ENCODE measurements around the gene IGFBP6. TPM values are rescaled to one million over a fixed set of nuclear protein-coding genes. Genes with fewer than 3 reads are reported as not detected.

Gene IGFBP6
- total RNA-seq, 1 donor from 2014 or later = 70.3 TPM

GRCh38 chr12:53064613-53065436, 32.6 kb upstream of the IGFBP6 start:
- H3K4me3 Mint-ChIP-seq = no peak overlapping the region
- H3K9me3 Mint-ChIP-seq = no peaks in the 10 kb centered on the region
- DNase-seq (ENCODE audit: low spot score in 2 of 2, unreplicated experiment in 2 of 2) = no peak
- peaks cover 11% of the 10 kb centered on the region for H3K36me3 Mint-ChIP-seq
- H3K27ac Mint-ChIP-seq = peak overlapping the region; percentile 4
- TF ChIP-seq CTCF (IDR thresholded peaks at IDR 0.05; ENCODE audit: unreplicated experiment) = no peak
- H3K4me1 Mint-ChIP-seq = peaks cover 37% of the 10 kb centered on the region
- H3K27me3 Mint-ChIP-seq (ENCODE audit: low read depth) = no peaks in the 10 kb centered on the region

GRCh38 chr12:53065470-53065869, 32.0 kb upstream of the IGFBP6 start:
- Mint-ChIP-seq H3K27ac (no peak overlapping the region), H3K4me3 (no peak overlapping the region), H3K4me1 (peaks cover 43% of the 10 kb centered on the region), H3K9me3 (no peaks in the 10 kb centered on the region), H3K27me3 (ENCODE audit: low read depth) (no peaks in the 10 kb centered on the region), H3K36me3 (peaks cover 11% of the 10 kb centered on the region)
- TF ChIP-seq CTCF (IDR thresholded peaks at IDR 0.05; ENCODE audit: unreplicated experiment) = no peak
- no peak for DNase-seq (ENCODE audit: low spot score in 2 of 2, unreplicated experiment in 2 of 2)

GRCh38 chr12:53065975-53066931, 31.2 kb upstream of the IGFBP6 start:
- Mint-ChIP-seq H3K27ac (peak overlapping the region; percentile 88), H3K9me3 (no peaks in the 10 kb centered on the region), H3K27me3 (ENCODE audit: low read depth) (no peaks in the 10 kb centered on the region), H3K36me3 (peaks cover 11% of the 10 kb centered on the region), H3K4me1 (peaks cover 51% of the 10 kb centered on the region), H3K4me3 (no peak overlapping the region)
- peak; percentile 71 to 84 for DNase-seq (ENCODE audit: low spot score in 2 of 2, unreplicated experiment in 2 of 2)
- TF ChIP-seq CTCF (IDR thresholded peaks at IDR 0.05; ENCODE audit: unreplicated experiment) = peak; percentile 97

- TF ChIP-seq CTCF (IDR thresholded peaks at IDR 0.05; ENCODE audit: unreplicated experiment) = no peak
- H3K4me1 Mint-ChIP-seq = peaks cover 57% of the 10 kb centered on the region
- no peak for DNase-seq (ENCODE audit: low spot score in 2 of 2, unreplicated experiment in 2 of 2)
- H3K27me3 Mint-ChIP-seq (ENCODE audit: low read depth) = no peaks in the 10 kb centered on the region
- no peaks in the 10 kb centered on the region for H3K9me3 Mint-ChIP-seq
- peaks cover 11% of the 10 kb centered on the region for H3K36me3 Mint-ChIP-seq
- H3K27ac Mint-ChIP-seq = peak overlapping the region; percentile 56
- no peak overlapping the region for H3K4me3 Mint-ChIP-seq
Observed at GRCh38 chr12:53067074-53067992, 30.1 kb upstream of the IGFBP6 start.

All from mesothelial cell of epicardium (in vitro differentiated cells).